ENCODE measurements around the gene AP2M1. TPM values are rescaled to one million over a fixed set of nuclear protein-coding genes. Genes with fewer than 3 reads are reported as not detected.

The AP2M1 gene
- total RNA-seq, 6 donors from 2014 or later = 132 to 280 (median 198) TPM

DNA sequence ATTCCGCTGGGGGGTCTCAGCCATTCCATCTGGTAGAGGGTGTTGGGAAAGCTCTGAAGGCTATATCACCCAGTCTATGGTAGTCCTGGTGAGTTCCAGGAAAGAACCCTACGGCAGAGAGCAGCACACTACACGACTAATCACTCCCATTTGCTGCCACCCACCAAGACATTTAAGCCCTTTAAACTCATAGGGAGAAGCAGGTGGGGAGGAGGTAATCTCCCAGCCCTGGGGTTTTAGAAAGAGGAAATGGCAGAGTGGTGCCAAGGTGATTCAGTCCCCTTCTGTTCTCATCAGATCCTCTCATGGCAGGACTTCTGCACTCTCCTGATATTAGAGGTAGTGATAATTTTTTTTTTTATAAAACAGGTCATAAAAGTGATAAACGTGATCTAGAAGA is 44.2 kb downstream of the AP2M1 start:
- DNase-seq = no peak
- no peak for ATAC-seq (ENCODE audit: low FRiP score in 2 of 2)
- H3K27ac ChIP-seq = no peak overlapping the region
- no peaks in the 10 kb centered on the region for H3K27me3 ChIP-seq
- H3K9me3 ChIP-seq = no peaks in the 10 kb centered on the region
- TF ChIP-seq POLR2AphosphoS5 (IDR thresholded peaks at IDR 0.05) (no peak), EP300 (IDR thresholded peaks at IDR 0.05) (no peak), POLR2A (IDR thresholded peaks at IDR 0.05) (no peak)
- TF ChIP-seq, protein P1, sequence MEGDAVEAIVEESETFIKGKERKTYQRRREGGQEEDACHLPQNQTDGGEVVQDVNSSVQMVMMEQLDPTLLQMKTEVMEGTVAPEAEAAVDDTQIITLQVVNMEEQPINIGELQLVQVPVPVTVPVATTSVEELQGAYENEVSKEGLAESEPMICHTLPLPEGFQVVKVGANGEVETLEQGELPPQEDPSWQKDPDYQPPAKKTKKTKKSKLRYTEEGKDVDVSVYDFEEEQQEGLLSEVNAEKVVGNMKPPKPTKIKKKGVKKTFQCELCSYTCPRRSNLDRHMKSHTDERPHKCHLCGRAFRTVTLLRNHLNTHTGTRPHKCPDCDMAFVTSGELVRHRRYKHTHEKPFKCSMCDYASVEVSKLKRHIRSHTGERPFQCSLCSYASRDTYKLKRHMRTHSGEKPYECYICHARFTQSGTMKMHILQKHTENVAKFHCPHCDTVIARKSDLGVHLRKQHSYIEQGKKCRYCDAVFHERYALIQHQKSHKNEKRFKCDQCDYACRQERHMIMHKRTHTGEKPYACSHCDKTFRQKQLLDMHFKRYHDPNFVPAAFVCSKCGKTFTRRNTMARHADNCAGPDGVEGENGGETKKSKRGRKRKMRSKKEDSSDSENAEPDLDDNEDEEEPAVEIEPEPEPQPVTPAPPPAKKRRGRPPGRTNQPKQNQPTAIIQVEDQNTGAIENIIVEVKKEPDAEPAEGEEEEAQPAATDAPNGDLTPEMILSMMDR (IDR thresholded peaks at IDR 0.05) = no peak
- H3K36me3 ChIP-seq = no peaks in the 10 kb centered on the region
- WGBS, 2 donors = 66 to 71% methylated on average over 4 of the region's 4 CpGs
- H3K4me3 ChIP-seq = no peak overlapping the region
- H3K4me1 ChIP-seq = no peaks in the 10 kb centered on the region

DNA sequence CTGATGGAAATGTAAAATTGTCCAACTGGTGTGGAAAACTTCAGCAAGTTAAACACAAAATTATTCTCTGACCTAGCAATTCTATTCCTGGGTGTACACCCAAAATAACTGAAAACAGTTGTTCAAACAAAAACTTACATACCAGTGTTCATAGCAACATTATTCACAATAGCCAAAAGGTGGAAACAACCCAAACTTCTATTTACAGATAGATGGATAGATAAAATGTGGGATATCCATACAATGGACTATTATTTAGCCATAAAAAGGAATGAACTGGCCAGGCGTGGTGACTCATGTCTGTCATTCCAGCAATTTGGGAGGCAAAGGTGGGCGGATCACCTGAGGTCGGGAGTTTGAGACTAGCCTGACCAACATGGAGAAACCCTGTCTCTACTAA is 47.9 kb downstream of the AP2M1 start:
- 80 to 82% methylated on average over 3 of the region's 3 CpGs for WGBS, 2 donors
- ATAC-seq (ENCODE audit: low FRiP score in 2 of 2) = no peak
- H3K27me3 ChIP-seq = peaks cover 0 to 4% (median 0%) of the 10 kb centered on the region in 4 donors
- no peak overlapping the region for H3K4me3 ChIP-seq
- DNase-seq = no peak
- H3K9me3 ChIP-seq = no peaks in the 10 kb centered on the region
- TF ChIP-seq, protein P1 (IDR thresholded peaks at IDR 0.05) = no peak
- TF ChIP-seq POLR2A (IDR thresholded peaks at IDR 0.05) = no peak
- no peak for TF ChIP-seq EP300 (IDR thresholded peaks at IDR 0.05)
- no peak for TF ChIP-seq POLR2AphosphoS5 (IDR thresholded peaks at IDR 0.05)
- no peak overlapping the region for H3K27ac ChIP-seq
- H3K4me1 ChIP-seq = no peaks in the 10 kb centered on the region
- no peaks in the 10 kb centered on the region for H3K36me3 ChIP-seq

DNA sequence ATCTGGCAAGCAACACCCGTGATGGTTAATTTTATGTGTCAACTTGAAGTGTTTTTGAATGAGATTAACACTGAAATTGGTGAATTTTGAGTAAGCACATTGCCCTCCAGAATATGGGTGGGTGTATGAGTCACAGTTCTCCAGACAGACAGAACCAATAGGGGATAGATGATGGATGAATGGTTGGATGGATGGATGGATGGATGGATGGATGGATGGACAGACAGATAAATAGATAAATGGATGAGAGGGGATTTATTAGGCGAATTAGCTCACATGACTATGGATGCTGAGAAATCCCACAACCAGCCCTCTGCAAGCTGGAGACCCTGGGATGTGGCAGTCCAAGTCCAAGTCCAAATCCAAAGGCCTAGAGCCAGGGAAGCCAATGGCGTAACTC is 49.3 kb downstream of the AP2M1 start:
- peaks cover 0 to 12% (median 2%) of the 10 kb centered on the region in 4 donors for H3K27me3 ChIP-seq
- H3K4me3 ChIP-seq = no peak overlapping the region
- no peak for ATAC-seq (ENCODE audit: low FRiP score in 2 of 2)
- H3K4me1 ChIP-seq = peaks cover 2 to 3% (median 3%) of the 10 kb centered on the region in 4 donors
- DNase-seq = no peak
- H3K9me3 ChIP-seq = no peaks in the 10 kb centered on the region
- H3K27ac ChIP-seq = no peak overlapping the region
- no peaks in the 10 kb centered on the region for H3K36me3 ChIP-seq
- no peak for TF ChIP-seq EP300 (IDR thresholded peaks at IDR 0.05)
- TF ChIP-seq, protein P1 (IDR thresholded peaks at IDR 0.05) = no peak
- no peak for TF ChIP-seq POLR2A (IDR thresholded peaks at IDR 0.05)
- no peak for TF ChIP-seq POLR2AphosphoS5 (IDR thresholded peaks at IDR 0.05)
- WGBS, 2 donors = 75 to 77% methylated on average over 3 of the region's 3 CpGs

DNA sequence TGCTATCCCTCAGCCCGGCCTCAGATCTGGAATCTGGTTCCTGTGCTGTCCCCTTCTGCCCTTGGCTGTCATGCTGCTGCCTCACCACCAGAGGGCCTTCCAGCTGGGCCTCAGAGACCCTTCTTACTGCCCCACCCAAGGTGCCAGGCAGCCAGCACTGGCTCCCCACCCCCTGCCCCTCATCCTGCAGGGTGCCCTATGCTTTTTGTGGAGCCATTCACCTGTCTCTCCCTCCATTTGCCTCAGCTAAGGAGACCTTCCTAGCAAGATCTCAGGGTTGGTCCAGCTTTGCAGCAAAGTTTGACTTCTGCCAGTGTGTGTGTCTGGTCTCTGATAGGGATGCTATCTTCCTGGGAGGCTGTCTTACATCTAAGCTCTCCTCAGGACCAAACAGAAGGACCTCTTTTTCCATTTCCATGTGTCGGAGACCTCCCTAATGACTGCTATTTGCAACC is 52.9 kb downstream of the AP2M1 start:
- Histone ChIP-seq H3K4me1 (peaks cover 22 to 24% (median 22%) of the 10 kb centered on the region in 4 donors), H3K27me3 (peaks cover 2 to 38% (median 27%) of the 10 kb centered on the region in 4 donors), H3K36me3 (no peaks in the 10 kb centered on the region), H3K4me3 (no peak overlapping the region), H3K27ac (no peak overlapping the region), H3K9me3 (no peaks in the 10 kb centered on the region)
- no peak for TF ChIP-seq POLR2A (IDR thresholded peaks at IDR 0.05)
- TF ChIP-seq, protein P1 (IDR thresholded peaks at IDR 0.05) = peak; percentile 46 to 78 (median 66)
- ATAC-seq (ENCODE audit: low FRiP score in 2 of 2) (peak in 1 of 2 donors; percentile 61), DNase-seq (peak in 1 of 2 donors; percentile 45)
- 51 to 59% methylated on average over 2 of the region's 2 CpGs for WGBS, 2 donors

Data from upper lobe of left lung (tissue), 6 donors.